GM23338 (cell line): ENCODE results near the gene ANXA3. TPM values are rescaled to one million over a fixed set of nuclear protein-coding genes. Genes with fewer than 3 reads are reported as not detected.

Source experiments
- ATAC-seq: fragments of 200-7000 bp; cut with Tn5 transposase; 3 replicates; pipeline ENCODE4 v1.9.1; 2020
- DNase-seq: peaks from one replicate; pipeline ENCODE4 v3.0.0-alpha.2; 2015; ENCODE audit warnings: low spot score
- H2AFZ ChIP-seq: fragments of 200-600 bp; sonication (generic); 2 replicates; pipeline ENCODE4 v1.8.0; 2016; ENCODE audit warnings: antibody characterized with exemption, mild to moderate bottlenecking, moderate library complexity
- H3F3A ChIP-seq: fragments of 200-600 bp; sonication (generic); replicated peaks from 2 replicates; pipeline ENCODE4 v1.8.0; 2017; ENCODE audit warnings: antibody characterized with exemption, mixed run types, low read depth
- H3K27ac ChIP-seq: fragments of 200-600 bp; sonication (generic); 2 replicates; pipeline ENCODE4 v1.6.1; 2016; ENCODE audit warnings: low read depth
- H3K27me3 ChIP-seq: fragments of 200-600 bp; sonication (generic); 2 replicates; pipeline ENCODE4 v1.8.0; 2016; ENCODE audit warnings: mild to moderate bottlenecking, mixed run types, moderate library complexity; ENCODE audit not compliant: insufficient read depth
- H3K36me3 ChIP-seq: fragments of 200-600 bp; sonication (generic); 2 replicates; pipeline ENCODE4 v1.8.0; 2016; ENCODE audit warnings: mild to moderate bottlenecking; ENCODE audit not compliant: insufficient read depth
- H3K4me1 ChIP-seq: fragments of 200-600 bp; sonication (generic); 2 replicates; pipeline ENCODE4 v1.8.0; 2016; ENCODE audit warnings: mild to moderate bottlenecking, moderate library complexity; ENCODE audit not compliant: insufficient read depth
- H3K4me2 ChIP-seq: fragments of 200-600 bp; sonication (generic); 2 replicates; pipeline ENCODE4 v1.7.1; 2017; ENCODE audit warnings: mixed run types
- H3K4me3 ChIP-seq: fragments of 200-600 bp; sonication (generic); 2 replicates; pipeline ENCODE4 v1.6.1; 2016; ENCODE audit warnings: mixed run types
- H3K79me2 ChIP-seq: fragments of 200-600 bp; sonication (generic); replicated peaks from 2 replicates; pipeline ENCODE4 v1.8.0; 2017; ENCODE audit warnings: mild to moderate bottlenecking; ENCODE audit not compliant: insufficient read depth
- H3K9me2 ChIP-seq: fragments of 200-600 bp; sonication (generic); 2 replicates; pipeline ENCODE4 v1.8.0; 2017; ENCODE audit not compliant: insufficient read depth
- H4K20me1 ChIP-seq: fragments of 200-600 bp; sonication (generic); replicated peaks from 2 replicates; pipeline ENCODE4 v1.8.0; 2017; ENCODE audit warnings: mild to moderate bottlenecking; ENCODE audit not compliant: insufficient read depth
- H3K27ac Mint-ChIP-seq: 2 replicates; pipeline ENCODE4 v1.8.0; 2020; ENCODE audit warnings: inconsistent platforms, mild to moderate bottlenecking, moderate library complexity, mixed read lengths
- H3K27me3 Mint-ChIP-seq: 3 replicates; pipeline ENCODE4 v1.8.0; 2022; ENCODE audit warnings: low read depth, mild to moderate bottlenecking, moderate library complexity, mixed read lengths, inconsistent platforms; ENCODE audit not compliant: insufficient read depth, poor library complexity
- H3K36me3 Mint-ChIP-seq: 3 replicates; pipeline ENCODE4 v1.8.0; 2021; ENCODE audit warnings: low read depth, mild to moderate bottlenecking, inconsistent platforms, moderate library complexity, mixed read lengths
- H3K4me1 Mint-ChIP-seq: 3 replicates; pipeline ENCODE4 v1.8.0; 2020; ENCODE audit warnings: mild to moderate bottlenecking, inconsistent platforms, mixed read lengths
- H3K4me3 Mint-ChIP-seq: 3 replicates; pipeline ENCODE4 v1.8.0; 2021; ENCODE audit warnings: moderate library complexity, mild to moderate bottlenecking, inconsistent platforms, mixed read lengths
- H3K9me3 Mint-ChIP-seq: 3 replicates; pipeline ENCODE4 v1.8.0; 2020; ENCODE audit warnings: moderate library complexity, mild to moderate bottlenecking, inconsistent platforms, mixed read lengths
- CREB1 ChIP-seq: fragments of 250-450 bp; sonication (Bioruptor Pico); IDR thresholded peaks from 2 replicates; pipeline ENCODE4 v1.5.0; 2020; ENCODE audit warnings: low read depth, mild to moderate bottlenecking, moderate library complexity
- CTCF ChIP-seq, 2 experiments: fragments of 200-600 bp in 1 of 2; sonication (generic) in 1 of 2; conservative IDR thresholded peaks; 2 replicates each; pipeline versions ENCODE4 v1.5.1 to v1.6.1; 2016 to 2017; ENCODE audit warnings: antibody characterized with exemption in 2 of 2, low read depth in 2 of 2, mild to moderate bottlenecking in 2 of 2, moderate library complexity in 1 of 2
- ETS1 ChIP-seq: IDR thresholded peaks from 2 replicates; pipeline ENCODE4 v1.6.1; 2016; ENCODE audit warnings: antibody characterized with exemption
- EZH2 ChIP-seq: fragments of 200-600 bp; sonication (generic); IDR thresholded peaks from one replicate; pipeline ENCODE4 v1.8.0; 2017; ENCODE audit warnings: antibody characterized with exemption, mild to moderate bottlenecking, low read depth; ENCODE audit not compliant: unreplicated experiment
- NANOG ChIP-seq: IDR thresholded peaks from 2 replicates; pipeline ENCODE4 v1.6.1; 2016; ENCODE audit warnings: antibody characterized with exemption, borderline replicate concordance
- POLR2AphosphoS5 ChIP-seq: IDR thresholded peaks from 2 replicates; pipeline ENCODE4 v1.6.1; 2016; ENCODE audit warnings: antibody characterized with exemption, low read depth
- STAT1 ChIP-seq: IDR thresholded peaks from one replicate; pipeline ENCODE4 v1.6.1; 2016; ENCODE audit warnings: antibody characterized with exemption; ENCODE audit not compliant: unreplicated experiment
- ZNF114 ChIP-seq: fragments of 250-450 bp; sonication (Bioruptor Pico); IDR thresholded peaks from 2 replicates; pipeline ENCODE4 v1.5.0; 2020; ENCODE audit warnings: mild to moderate bottlenecking, moderate library complexity
- ZNF331 ChIP-seq: fragments of 250-450 bp; sonication (Bioruptor Pico); IDR thresholded peaks from 2 replicates; pipeline ENCODE4 v1.5.0; 2020; ENCODE audit warnings: low read depth, mild to moderate bottlenecking, moderate library complexity
- polyA plus RNA-seq: library from polyadenylated mRNA; unstranded; fragments of >200 nt; fragmentation: Nextera tagmentation; extraction: Ambion mirVana; gene quantifications from 2 replicates; pipeline ENCODE4 v1.2.1, GENCODE V29; 2016
- total RNA-seq: library from RNA; depleted of rRNA; stranded (reverse); fragments of >200 nt; shearing (Covaris generic); gene quantifications from 2 replicates; pipeline ENCODE4 v1.2.3, GENCODE V29; 2014

ANXA3 gene
- total and polyA plus RNA-seq, 2 experiments from 2014 or later, result 20.3 to 31.5 TPM

- ATAC-seq, result no peak
- Mint-ChIP-seq H3K27ac (no peak overlapping the region), H3K4me1 (no peaks in the 10 kb centered on the region), H3K4me3 (no peak overlapping the region), H3K9me3 (no peaks in the 10 kb centered on the region), H3K27me3 (peaks cover 2% of the 10 kb centered on the region), H3K36me3 (no peaks in the 10 kb centered on the region)
- Histone ChIP-seq H3K4me2 (no peak overlapping the region), H3K79me2 (no peaks in the 10 kb centered on the region), H3K4me3 (no peak overlapping the region), H3K9me2 (no peaks in the 10 kb centered on the region; the same call in 1 of the 2 replicates), H3K36me3 (no peaks in the 10 kb centered on the region; the same call in 1 of the 2 replicates), H3K4me1 (no peaks in the 10 kb centered on the region), H3F3A (no peaks in the 10 kb centered on the region), H4K20me1 (no peaks in the 10 kb centered on the region), H3K27ac (no peak overlapping the region), H2AFZ (no peak overlapping the region), H3K27me3 (no peaks in the 10 kb centered on the region)
- no peak for DNase-seq
- TF ChIP-seq CTCF (conservative IDR thresholded peaks at IDR 0.05; ENCODE audit: low read depth in 2 of 2) (no peak), ETS1 (no peak), ZNF331 (CRISPR knock-in tag) (no peak), POLR2AphosphoS5 (no peak), CREB1 (CRISPR knock-in tag) (no peak), STAT1 (no peak), ZNF114 (CRISPR knock-in tag) (no peak), EZH2 (no peak)
Observed at GRCh38 chr4:78606035-78606434, 54.5 kb downstream of the ANXA3 start.

- H3K4me2 ChIP-seq, result no peak overlapping the region
- H3K36me3 ChIP-seq, result no peaks in the 10 kb centered on the region; the same call in 1 of the 2 replicates
- no peaks in the 10 kb centered on the region for H3K4me1 ChIP-seq
- no peak overlapping the region for H3K4me3 ChIP-seq
- Mint-ChIP-seq H3K4me3 (no peak overlapping the region), H3K4me1 (no peaks in the 10 kb centered on the region), H3K27me3 (peaks cover 2% of the 10 kb centered on the region), H3K9me3 (no peaks in the 10 kb centered on the region), H3K27ac (no peak overlapping the region), H3K36me3 (no peaks in the 10 kb centered on the region)
- no peaks in the 10 kb centered on the region for H4K20me1 ChIP-seq
- H3K9me2 ChIP-seq, result no peaks in the 10 kb centered on the region; the same call in 1 of the 2 replicates
- H3K27me3 ChIP-seq, result no peaks in the 10 kb centered on the region
- H3F3A ChIP-seq, result no peaks in the 10 kb centered on the region
- H3K27ac ChIP-seq, result no peak overlapping the region
- DNase-seq (no peak), ATAC-seq (no peak)
- H2AFZ ChIP-seq, result no peak overlapping the region
- H3K79me2 ChIP-seq, result no peaks in the 10 kb centered on the region
- TF ChIP-seq CTCF (conservative IDR thresholded peaks at IDR 0.05; ENCODE audit: low read depth in 2 of 2) (no peak), STAT1 (no peak), NANOG (no peak), ZNF114 (CRISPR knock-in tag) (no peak), ETS1 (no peak), EZH2 (no peak), CREB1 (CRISPR knock-in tag) (no peak)
Observed at GRCh38 chr4:78606530-78607095, 55.0 kb downstream of the ANXA3 start.
